ENCODE measurements around the gene RANBP2.
A peak's percentile ranks its signal among the peaks of the same experiment; 100 is the strongest.
"Not testable (repeated sequence)": the region's sequence is repeated elsewhere in the genome, so short reads cannot be mapped to it uniquely, and the experiment has no call there.

RANBP2 gene

DNA sequence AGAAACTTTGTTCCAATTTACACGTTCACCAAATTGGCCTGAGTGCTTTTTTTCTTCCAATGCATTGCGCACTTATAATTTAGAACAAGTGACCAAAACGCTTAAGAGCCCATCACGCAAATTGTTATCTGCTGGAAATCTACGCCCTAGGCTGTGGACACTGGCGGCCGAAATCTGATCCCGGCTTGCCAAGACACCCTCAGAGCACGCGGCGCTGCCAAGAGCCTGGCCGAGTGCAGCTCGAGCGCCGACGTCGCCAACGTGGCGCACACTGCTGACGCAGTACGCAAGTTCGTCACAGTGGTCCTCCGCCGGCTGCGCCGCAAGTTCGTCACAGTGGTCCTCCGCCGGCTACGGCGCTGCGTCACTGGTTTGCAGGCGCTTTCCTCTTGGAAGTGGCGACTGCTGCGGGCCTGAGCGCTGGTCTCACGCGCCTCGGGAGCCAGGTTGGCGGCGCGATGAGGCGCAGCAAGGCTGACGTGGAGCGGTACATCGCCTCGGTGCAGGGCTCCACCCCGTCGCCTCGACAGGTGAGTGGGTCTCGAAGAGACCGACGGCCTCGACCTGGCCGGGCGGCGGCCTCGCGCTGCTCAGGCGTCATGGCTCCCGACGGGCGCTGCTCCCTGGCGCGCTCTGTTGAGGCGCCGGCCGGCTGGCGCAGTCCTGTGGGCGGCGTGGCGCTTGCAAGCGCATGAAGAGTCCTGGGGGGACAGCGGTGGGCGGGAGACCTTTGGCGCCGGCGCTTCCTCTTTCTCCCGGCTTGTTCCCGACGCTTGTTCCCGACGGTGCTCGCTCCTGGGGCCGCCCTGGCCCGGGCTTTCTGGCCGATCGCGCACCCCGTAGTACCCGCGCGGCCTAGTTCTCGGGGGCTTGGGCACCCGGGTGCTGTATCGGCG lies at the start of gene RANBP2:
Gene RANBP2 (plus strand): TSS at position 334 of the 896 bp plus-strand sequence. CDS start 125 bp downstream, at position 459.
- ATAC-seq = peak; percentile 100
- H3K4me3 Mint-ChIP-seq = peak within 1 kb of the TSS; percentile 96 to 98
- peak; percentile 91 to 96 for DNase-seq
- peak within 1 kb of the TSS; percentile 99 for H3K27ac Mint-ChIP-seq
- peaks cover 40% of the 10 kb centered on the region for H3K4me1 Mint-ChIP-seq
- no peaks in the 10 kb centered on the region for H3K27me3 Mint-ChIP-seq
- no peaks in the 10 kb centered on the region for H3K9me3 Mint-ChIP-seq

DNA sequence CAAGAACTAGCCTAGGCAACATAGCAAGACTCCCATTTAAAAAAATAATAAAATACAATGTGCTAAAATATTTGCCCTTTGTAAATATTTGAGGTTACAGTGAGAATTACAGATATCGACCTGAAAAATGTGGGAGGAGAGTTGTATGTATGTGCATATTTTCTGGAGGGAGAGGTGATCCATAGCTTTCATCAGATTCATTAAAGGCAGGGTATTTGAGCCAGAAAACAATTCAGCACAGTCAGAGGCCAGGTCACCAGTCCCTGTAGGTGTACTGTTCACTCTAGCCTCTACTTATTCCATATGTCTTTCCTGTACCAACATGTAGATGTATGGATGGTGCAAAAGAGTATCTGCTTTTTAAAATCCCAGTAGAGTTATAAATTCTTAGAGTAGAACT lies 49.0 kb upstream of the RANBP2 start:
- not testable (repeated sequence) for H3K4me3 Mint-ChIP-seq, H3K27me3 Mint-ChIP-seq, ATAC-seq, H3K27ac Mint-ChIP-seq, DNase-seq, H3K4me1 Mint-ChIP-seq, H3K9me3 Mint-ChIP-seq

DNA sequence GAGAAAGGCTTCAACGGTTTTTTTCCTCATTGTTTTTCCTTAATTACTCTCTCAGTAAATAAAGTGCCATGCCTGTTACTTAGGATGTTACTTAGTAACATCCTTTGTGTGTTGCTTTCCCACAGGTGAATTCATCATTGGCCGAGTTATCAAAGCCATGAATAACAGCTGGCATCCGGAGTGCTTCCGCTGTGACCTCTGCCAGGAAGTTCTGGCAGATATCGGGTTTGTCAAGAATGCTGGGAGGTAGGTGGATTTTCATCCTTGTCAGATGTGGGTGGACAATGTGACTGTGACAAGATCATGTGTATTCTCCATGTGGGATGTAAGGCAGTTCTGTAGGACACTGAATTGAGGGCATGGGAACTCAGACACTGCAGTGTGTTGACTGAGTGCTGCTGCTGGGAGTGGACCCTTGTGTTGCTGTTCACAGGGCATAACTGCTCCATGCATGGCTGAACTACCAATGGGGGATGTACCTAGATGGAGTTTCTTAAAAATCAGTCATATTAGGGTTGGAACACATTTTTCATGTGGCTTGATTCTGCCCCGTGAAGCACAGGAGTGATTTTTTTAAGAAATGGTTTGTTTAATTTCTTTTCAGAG lies 47.0 kb upstream of the RANBP2 start:
- H3K9me3 Mint-ChIP-seq, H3K4me3 Mint-ChIP-seq, H3K4me1 Mint-ChIP-seq, DNase-seq, H3K27me3 Mint-ChIP-seq, ATAC-seq, H3K27ac Mint-ChIP-seq: not testable (repeated sequence)

DNA sequence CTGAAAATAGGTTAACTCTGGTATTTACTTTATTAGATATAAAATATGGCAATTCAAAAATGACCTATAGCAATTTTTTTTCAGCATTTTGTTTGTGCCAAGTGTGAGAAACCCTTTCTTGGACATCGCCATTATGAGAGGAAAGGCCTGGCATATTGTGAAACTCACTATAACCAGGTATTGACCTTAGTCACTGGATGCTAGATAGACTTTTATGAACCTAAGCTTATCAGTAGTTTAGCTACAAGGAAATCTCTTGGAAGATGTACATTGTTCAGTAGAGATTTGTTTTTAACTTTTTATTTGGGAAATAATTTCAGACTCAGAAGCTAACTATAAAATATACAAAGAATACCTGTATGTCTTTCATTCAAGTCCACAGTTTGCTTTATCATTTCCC lies 42.8 kb upstream of the RANBP2 start:
- not testable (repeated sequence) for H3K4me1 Mint-ChIP-seq, DNase-seq, ATAC-seq, H3K27ac Mint-ChIP-seq, H3K9me3 Mint-ChIP-seq, H3K4me3 Mint-ChIP-seq, H3K27me3 Mint-ChIP-seq

DNA sequence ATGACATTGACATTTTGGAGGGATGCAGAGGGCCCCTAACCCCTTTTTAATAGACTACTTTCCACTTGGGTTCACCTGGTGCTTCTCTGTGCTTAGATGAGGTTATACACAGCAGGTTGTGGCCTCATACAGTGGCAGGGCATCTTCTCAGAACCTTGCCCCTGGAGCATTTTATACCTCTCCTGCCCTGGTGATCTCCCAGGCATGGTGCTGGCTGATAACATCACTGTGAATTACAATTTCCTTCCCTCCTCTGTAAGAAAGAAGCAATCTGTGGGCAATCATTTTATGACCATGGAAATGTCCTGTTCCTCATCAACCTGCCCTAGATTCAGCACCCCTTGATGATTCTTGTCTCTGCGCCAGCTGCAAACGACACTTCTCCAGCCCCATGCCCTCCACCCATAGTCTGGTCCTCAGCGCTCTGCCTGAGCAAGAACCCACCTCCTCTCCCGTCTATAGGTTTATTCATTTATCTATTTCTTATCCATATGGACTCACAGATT lies 42.0 kb upstream of the RANBP2 start:
- H3K4me3 Mint-ChIP-seq, H3K9me3 Mint-ChIP-seq, H3K4me1 Mint-ChIP-seq, H3K27ac Mint-ChIP-seq, ATAC-seq, DNase-seq, H3K27me3 Mint-ChIP-seq: not testable (repeated sequence)

DNA sequence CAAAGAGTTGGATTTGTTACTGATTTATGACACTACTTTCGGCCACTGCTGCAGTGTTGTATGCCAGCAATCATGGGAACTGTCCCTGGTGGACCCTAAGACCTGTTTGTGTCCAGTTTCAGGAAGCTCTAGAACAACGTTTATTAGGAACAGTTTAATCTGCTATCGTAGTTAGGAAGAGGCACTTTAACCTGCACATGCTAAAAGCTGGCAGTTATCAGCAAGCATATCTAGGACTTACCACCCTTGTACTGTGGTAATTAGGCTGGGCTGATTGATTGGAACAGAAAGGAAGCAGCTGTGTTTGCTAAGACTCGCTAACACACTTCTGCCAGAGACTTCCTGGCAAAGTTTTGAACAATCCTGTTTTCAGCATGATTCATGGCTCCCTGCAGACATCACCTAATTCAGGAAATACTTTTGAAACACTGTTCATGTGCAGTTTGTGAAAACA lies 41.1 kb upstream of the RANBP2 start:
- H3K4me1 Mint-ChIP-seq, ATAC-seq, H3K4me3 Mint-ChIP-seq, H3K27me3 Mint-ChIP-seq, DNase-seq, H3K27ac Mint-ChIP-seq, H3K9me3 Mint-ChIP-seq: not testable (repeated sequence)

DNA sequence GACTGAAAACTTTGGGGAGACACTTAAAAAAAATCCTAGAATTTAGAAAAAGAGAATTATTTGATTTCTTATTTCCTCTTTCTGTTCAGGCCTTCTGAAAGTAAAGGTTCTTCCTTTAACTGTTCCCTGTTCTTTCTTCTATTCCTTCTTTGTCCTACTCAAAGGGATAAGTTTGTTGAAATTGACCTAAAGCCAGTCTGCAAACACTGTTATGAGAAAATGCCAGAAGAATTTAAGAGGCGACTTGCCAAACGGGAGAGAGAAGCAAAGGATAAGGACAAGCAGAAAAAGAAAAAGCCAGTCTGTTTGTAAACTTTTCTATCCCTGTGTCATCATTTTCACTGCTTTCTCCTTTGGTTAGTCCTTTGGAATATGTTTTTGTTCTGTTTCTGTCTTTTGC lies 38.5 kb upstream of the RANBP2 start:
- not testable (repeated sequence) for H3K9me3 Mint-ChIP-seq, H3K4me3 Mint-ChIP-seq, H3K27me3 Mint-ChIP-seq, H3K27ac Mint-ChIP-seq, DNase-seq, H3K4me1 Mint-ChIP-seq, ATAC-seq

DNA sequence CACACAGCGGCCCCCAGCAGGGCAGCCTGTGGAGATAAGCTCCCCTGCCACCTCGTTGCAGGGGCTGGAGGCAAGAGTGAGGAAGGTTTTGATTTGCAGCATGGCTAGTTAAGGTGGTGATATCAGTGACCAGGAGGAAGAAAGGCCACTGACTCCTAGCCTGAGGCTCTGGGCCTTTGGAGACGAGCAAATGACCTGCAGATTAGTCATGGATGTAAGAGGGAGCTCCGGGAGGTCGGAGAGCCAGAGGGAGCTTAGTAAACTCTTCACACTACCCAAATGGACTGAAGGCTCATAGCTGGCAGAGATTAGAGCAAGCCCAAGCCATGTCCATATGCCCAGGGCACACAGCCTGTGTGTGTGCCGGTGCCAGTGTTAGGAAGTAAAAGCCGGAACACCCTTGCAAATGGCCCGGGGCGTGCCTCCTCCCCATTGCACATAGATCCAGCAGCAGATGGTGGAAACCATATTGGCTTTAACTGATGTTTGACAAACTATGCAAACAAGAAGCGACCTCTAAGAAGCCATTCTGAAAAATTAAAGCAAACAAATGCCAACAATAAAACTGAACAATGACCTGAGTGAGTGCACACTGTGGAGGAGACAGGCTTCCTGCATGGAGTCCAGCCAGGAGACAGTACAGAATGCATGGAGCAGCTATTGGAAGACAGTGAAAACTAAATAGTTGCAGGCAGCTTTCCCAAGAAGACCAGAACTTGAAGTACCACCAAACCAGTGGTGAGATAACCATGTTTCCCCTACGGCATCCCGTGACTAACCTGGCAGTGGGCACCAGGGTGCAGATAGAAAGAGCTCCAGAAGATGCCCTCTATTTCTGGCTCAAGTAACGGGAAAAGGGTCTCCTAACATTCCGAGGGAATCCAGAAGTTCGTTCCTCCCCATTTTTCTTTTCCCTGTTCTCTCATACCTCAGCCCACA lies 30.2 kb upstream of the RANBP2 start:
- not testable (repeated sequence) for H3K9me3 Mint-ChIP-seq, ATAC-seq, H3K4me3 Mint-ChIP-seq, H3K4me1 Mint-ChIP-seq, H3K27me3 Mint-ChIP-seq, H3K27ac Mint-ChIP-seq, DNase-seq

DNA sequence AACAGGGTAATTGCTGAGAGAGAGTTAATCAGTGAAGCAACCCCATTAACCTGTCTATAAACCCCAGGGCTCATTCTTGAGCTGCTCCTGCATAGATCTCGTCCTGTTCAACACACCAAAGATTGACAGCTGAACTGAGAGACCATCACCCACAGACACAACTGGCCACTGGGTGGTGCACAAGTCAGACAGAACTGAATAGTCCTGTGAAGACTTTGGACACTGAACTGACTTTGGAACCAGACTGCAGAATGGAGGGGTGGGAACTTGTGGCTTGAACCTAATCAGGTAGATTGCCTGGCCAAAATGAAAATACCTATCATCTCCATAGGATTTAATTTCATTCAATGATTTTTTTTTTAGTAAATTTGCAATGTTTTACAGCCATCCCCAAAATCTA lies 29.3 kb upstream of the RANBP2 start:
- not testable (repeated sequence) for H3K27ac Mint-ChIP-seq
- ATAC-seq = peak; percentile 85

DNA sequence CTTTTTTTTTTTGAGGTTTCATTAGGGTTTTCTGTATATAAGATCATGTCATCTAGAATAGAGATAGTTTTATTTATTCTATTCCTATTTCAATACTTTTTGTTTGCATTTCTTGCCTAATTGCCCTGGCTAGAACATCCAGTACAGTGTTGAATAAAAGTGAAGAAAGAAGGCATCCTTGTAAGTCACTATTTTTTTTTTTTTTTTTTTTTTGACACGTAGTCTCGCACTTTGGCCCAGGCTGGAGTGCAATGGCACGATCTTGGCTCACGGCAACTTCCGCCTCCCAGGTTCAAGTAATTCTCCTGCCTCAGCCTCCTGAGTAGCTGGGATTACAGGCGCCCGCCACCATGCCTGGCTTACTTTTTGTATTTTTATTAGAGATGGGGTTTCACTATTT lies 27.8 kb upstream of the RANBP2 start:
- no peaks in the 10 kb centered on the region for H3K4me1 Mint-ChIP-seq
- DNase-seq = no peak
- no peak for ATAC-seq
- H3K27me3 Mint-ChIP-seq = no peaks in the 10 kb centered on the region
- H3K9me3 Mint-ChIP-seq = no peaks in the 10 kb centered on the region
- no peak overlapping the region for H3K27ac Mint-ChIP-seq
- no peak overlapping the region for H3K4me3 Mint-ChIP-seq

More for the DNA sequence above, 29.3 kb upstream of the RANBP2 start:
- H3K4me1 Mint-ChIP-seq, H3K4me3 Mint-ChIP-seq, H3K9me3 Mint-ChIP-seq, DNase-seq, H3K27me3 Mint-ChIP-seq: not testable (repeated sequence)

DNA sequence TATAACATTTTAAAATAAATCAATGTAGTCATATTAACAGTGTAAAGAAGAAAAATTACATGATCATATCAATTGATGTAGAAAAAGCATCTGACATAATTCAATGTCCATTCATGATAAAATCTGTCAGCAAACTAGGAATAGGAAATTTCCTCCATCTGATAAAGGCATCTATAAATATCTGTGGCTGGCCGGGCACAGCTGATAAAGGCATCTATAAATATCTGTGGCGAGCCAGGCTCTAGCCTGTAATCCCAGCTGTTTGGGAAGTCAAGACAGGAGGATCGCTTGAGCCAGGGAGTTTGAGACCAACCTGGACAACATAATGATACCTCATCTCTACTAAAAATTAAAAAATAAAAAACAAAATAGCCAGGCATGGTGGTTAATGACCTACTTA lies 18.1 kb upstream of the RANBP2 start:
- H3K27me3 Mint-ChIP-seq = no peaks in the 10 kb centered on the region
- no peak for DNase-seq
- no peaks in the 10 kb centered on the region for H3K4me1 Mint-ChIP-seq
- H3K4me3 Mint-ChIP-seq = no peak overlapping the region
- no peak overlapping the region for H3K27ac Mint-ChIP-seq
- H3K9me3 Mint-ChIP-seq = peaks cover 0 to 9% of the 10 kb centered on the region in 2 donors
- no peak for ATAC-seq

DNA sequence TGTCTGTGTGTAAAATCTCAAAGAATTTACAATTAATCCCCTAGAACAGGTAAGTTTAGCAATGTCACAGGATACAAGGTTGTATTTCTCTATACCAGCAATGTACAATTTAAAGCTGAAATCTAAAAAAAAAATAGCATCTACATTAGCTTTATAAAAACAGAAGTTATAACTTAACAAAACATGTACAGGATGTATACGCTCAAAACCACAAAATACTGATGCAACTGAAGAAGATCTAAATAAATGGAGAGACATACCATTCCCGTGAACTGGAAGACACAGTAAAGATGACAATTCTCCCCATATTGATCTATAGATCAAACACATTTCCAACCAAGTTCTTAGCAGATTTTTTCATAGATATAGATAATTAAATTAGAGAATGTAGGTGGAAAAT lies 17.5 kb upstream of the RANBP2 start:
- H3K27me3 Mint-ChIP-seq = no peaks in the 10 kb centered on the region
- DNase-seq (no peak), ATAC-seq (no peak)
- H3K27ac Mint-ChIP-seq = no peak overlapping the region
- H3K4me1 Mint-ChIP-seq = no peaks in the 10 kb centered on the region
- H3K9me3 Mint-ChIP-seq = peaks cover 0 to 14% of the 10 kb centered on the region in 2 donors
- H3K4me3 Mint-ChIP-seq = no peak overlapping the region

DNA sequence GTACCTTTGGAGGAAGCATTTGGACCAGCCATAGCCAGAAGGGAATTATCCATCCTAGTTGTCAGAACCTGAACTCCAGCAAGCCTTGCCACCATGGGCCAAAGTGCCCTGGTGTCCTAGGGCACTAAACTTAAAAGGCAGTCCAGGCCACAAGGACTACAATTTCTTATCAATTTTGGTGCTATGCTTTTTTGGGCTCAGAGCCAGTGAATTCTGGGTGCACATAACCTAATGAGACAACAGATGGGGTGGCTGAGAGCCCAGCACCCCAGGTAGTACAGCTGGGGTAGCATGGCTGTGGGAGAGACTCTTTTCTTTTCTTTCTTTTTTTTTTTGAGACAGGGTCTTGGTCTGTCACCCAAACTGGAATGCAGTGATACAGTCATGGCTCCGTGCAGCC lies 14.4 kb upstream of the RANBP2 start:
- H3K9me3 Mint-ChIP-seq = peaks cover 0 to 23% of the 10 kb centered on the region in 2 donors
- no peaks in the 10 kb centered on the region for H3K27me3 Mint-ChIP-seq
- H3K4me3 Mint-ChIP-seq = no peak overlapping the region
- no peak for DNase-seq
- H3K27ac Mint-ChIP-seq = no peak overlapping the region
- ATAC-seq = no peak
- no peaks in the 10 kb centered on the region for H3K4me1 Mint-ChIP-seq

DNA sequence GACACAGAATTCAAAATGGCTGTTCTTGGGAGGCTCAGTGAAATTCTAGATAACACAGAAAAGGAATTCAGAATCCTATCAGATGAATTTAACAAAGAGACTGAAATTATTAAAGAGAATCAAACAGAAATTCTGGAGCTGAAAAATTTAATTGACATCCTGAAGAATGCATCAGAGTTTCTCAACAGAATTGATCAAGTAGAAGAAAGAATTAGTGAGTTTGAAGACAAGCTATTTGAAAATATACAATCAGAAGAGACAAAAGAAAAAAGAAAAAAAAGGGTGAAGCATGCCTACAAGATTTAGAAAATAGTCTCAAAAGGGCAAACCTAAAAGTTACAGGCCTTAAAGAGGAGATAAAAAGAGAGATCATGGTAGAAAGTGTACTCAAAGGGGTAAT lies 12.0 kb upstream of the RANBP2 start:
- Mint-ChIP-seq H3K4me3 (no peak overlapping the region), H3K27ac (no peak overlapping the region), H3K9me3 (peaks cover 0 to 23% of the 10 kb centered on the region in 2 donors), H3K4me1 (no peaks in the 10 kb centered on the region), H3K27me3 (no peaks in the 10 kb centered on the region)
- no peak for DNase-seq
- no peak for ATAC-seq

DNA sequence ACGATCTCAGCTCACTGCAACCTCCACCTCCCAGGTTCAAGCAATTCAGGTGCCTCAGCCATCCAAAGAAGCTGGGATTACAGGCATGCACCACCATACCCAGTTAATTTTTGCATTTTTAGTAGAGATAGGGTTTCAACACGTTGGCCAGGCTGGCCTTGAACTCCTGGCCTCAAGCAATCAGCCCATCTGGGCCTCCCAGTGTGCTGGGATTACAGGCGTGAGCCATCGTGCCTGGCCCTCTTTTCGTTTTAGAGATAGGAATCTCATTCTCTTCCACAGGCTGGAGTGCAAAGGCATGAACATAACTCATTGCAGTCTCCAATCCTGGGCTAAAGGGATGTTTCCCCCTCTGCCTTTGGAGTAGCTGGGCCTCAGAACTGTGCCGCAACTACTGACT lies 2.3 kb upstream of the RANBP2 start:
- H3K9me3 Mint-ChIP-seq, H3K27ac Mint-ChIP-seq: not testable (repeated sequence)

More for the DNA sequence above, 2.3 kb upstream of the RANBP2 start:
- ATAC-seq, H3K4me3 Mint-ChIP-seq, H3K27me3 Mint-ChIP-seq, DNase-seq: not testable (repeated sequence)
- H3K4me1 Mint-ChIP-seq = peaks cover 18% of the 10 kb centered on the region
